H9 (cell line): ENCODE data around the gene RIMKLA. TPM values are rescaled to one million over a fixed set of nuclear protein-coding genes. Genes with fewer than 3 reads are reported as not detected.

Source experiments
- DNase-seq: peaks from one replicate; pipeline ENCODE4 v3.0.0-alpha.2; 2017
- H2AFZ ChIP-seq: one replicate; pipeline ENCODE4 v1.6.1; 2013; ENCODE audit warnings: mild to moderate bottlenecking, low read length, control low read depth, moderate library complexity
- H2AK5ac ChIP-seq: 2 replicates; pipeline ENCODE4 v1.6.1; 2013; ENCODE audit warnings: low read length, control low read depth, mixed read lengths; ENCODE audit not compliant: insufficient read length
- H2BK120ac ChIP-seq: one replicate; pipeline ENCODE4 v1.6.1; 2013; ENCODE audit warnings: low read depth, mild to moderate bottlenecking, low read length, control low read depth, inconsistent platforms; ENCODE audit not compliant: poor library complexity, severe bottlenecking
- H2BK12ac ChIP-seq: 2 replicates; pipeline ENCODE4 v1.6.1; 2013; ENCODE audit warnings: low read length, control low read depth, mixed read lengths, low read depth; ENCODE audit not compliant: insufficient read length
- H2BK15ac ChIP-seq: 2 replicates; pipeline ENCODE4 v1.6.1; 2013; ENCODE audit warnings: low read depth, low read length, control low read depth
- H2BK20ac ChIP-seq: one replicate; pipeline ENCODE4 v1.6.1; 2013; ENCODE audit warnings: low read depth, mild to moderate bottlenecking, low read length, control low read depth, inconsistent platforms; ENCODE audit not compliant: poor library complexity, severe bottlenecking
- H2BK5ac ChIP-seq: 2 replicates; pipeline ENCODE4 v1.6.1; 2013; ENCODE audit warnings: low read length, control low read depth, mixed read lengths; ENCODE audit not compliant: insufficient read length
- H3K14ac ChIP-seq: 2 replicates; pipeline ENCODE4 v1.6.1; 2013; ENCODE audit warnings: low read length, control low read depth; ENCODE audit not compliant: insufficient read depth
- H3K18ac ChIP-seq: 2 replicates; pipeline ENCODE4 v1.6.1; 2013; ENCODE audit warnings: low read depth, mild to moderate bottlenecking, mixed read lengths, low read length, control low read depth; ENCODE audit not compliant: insufficient read length
- H3K23ac ChIP-seq: 2 replicates; pipeline ENCODE4 v1.6.1; 2013; ENCODE audit warnings: low read length, control low read depth, mixed read lengths, low read depth; ENCODE audit not compliant: insufficient read length
- H3K23me2 ChIP-seq: 2 replicates; pipeline ENCODE4 v1.6.1; 2013; ENCODE audit warnings: low read depth, mild to moderate bottlenecking, mixed read lengths, low read length, control low read depth; ENCODE audit not compliant: insufficient read length, poor library complexity, severe bottlenecking
- H3K27ac ChIP-seq: 2 replicates; pipeline ENCODE4 v1.5.1; 2013; ENCODE audit warnings: low read length, control low read depth, mixed read lengths, low read depth; ENCODE audit not compliant: insufficient read length
- H3K27me3 ChIP-seq: 2 replicates; pipeline ENCODE4 v1.6.1; 2013; ENCODE audit warnings: low read length, control low read depth, inconsistent platforms; ENCODE audit not compliant: insufficient read depth
- H3K4ac ChIP-seq: 2 replicates; pipeline ENCODE4 v1.6.1; 2013; ENCODE audit warnings: low read depth, mild to moderate bottlenecking, control low read depth, inconsistent platforms, low read length, moderate library complexity
- H3K4me1 ChIP-seq: 2 replicates; pipeline ENCODE4 v1.6.1; 2013; ENCODE audit warnings: low read length, control low read depth, inconsistent platforms; ENCODE audit not compliant: insufficient read depth
- H3K4me2 ChIP-seq: 2 replicates; pipeline ENCODE4 v1.6.1; 2013; ENCODE audit warnings: low read length, control low read depth, mixed read lengths; ENCODE audit not compliant: insufficient read length, insufficient read depth
- H3K56ac ChIP-seq: 2 replicates; pipeline ENCODE4 v1.6.1; 2013; ENCODE audit warnings: low read depth, mild to moderate bottlenecking, mixed read lengths, low read length, control low read depth; ENCODE audit not compliant: insufficient read length
- H3K79me1 ChIP-seq: 2 replicates; pipeline ENCODE4 v1.6.1; 2013; ENCODE audit warnings: low read depth, mild to moderate bottlenecking, moderate library complexity, low read length, control low read depth, inconsistent platforms; ENCODE audit not compliant: insufficient read depth, poor library complexity, severe bottlenecking
- H3K79me2 ChIP-seq: 2 replicates; pipeline ENCODE4 v1.6.1; 2013; ENCODE audit warnings: low read length, control low read depth, inconsistent platforms; ENCODE audit not compliant: insufficient read depth
- H3K9ac ChIP-seq: 2 replicates; pipeline ENCODE4 v1.6.1; 2013; ENCODE audit warnings: low read length, control low read depth, mixed read lengths; ENCODE audit not compliant: insufficient read length; ENCODE audit errors: extremely low read depth
- H3K9me3 ChIP-seq: one replicate; pipeline ENCODE4 v1.6.1; 2013; ENCODE audit warnings: low read depth, low read length, inconsistent platforms; ENCODE audit not compliant: control insufficient read depth
- H3T11ph ChIP-seq: one replicate; pipeline ENCODE4 v1.6.1; 2013; ENCODE audit warnings: mild to moderate bottlenecking, low read length, control low read depth, inconsistent platforms
- H4K20me1 ChIP-seq: one replicate; pipeline ENCODE4 v1.6.1; 2013; ENCODE audit not compliant: control insufficient read depth, insufficient read length, insufficient read depth
- H4K5ac ChIP-seq: 2 replicates; pipeline ENCODE4 v1.6.1; 2013; ENCODE audit warnings: low read depth, mild to moderate bottlenecking, mixed read lengths, low read length, control low read depth; ENCODE audit not compliant: insufficient read length
- H4K8ac ChIP-seq: replicated peaks from 2 replicates; pipeline ENCODE4 v1.6.1; 2013; ENCODE audit warnings: low read length, control low read depth, mixed read lengths, low read depth; ENCODE audit not compliant: insufficient read length
- H4K91ac ChIP-seq: 2 replicates; pipeline ENCODE4 v1.6.1; 2013; ENCODE audit warnings: low read depth, mild to moderate bottlenecking, moderate library complexity, mixed read lengths, low read length, control low read depth; ENCODE audit not compliant: insufficient read length
- H3K27ac Mint-ChIP-seq, 3 experiments: 2 replicates in 2 of 3; 3 replicates in 1 of 3; pipeline ENCODE4 v1.8.0; 2020 to 2021; ENCODE audit warnings: mixed read lengths in 3 of 3, mild to moderate bottlenecking in 1 of 3, moderate library complexity in 1 of 3
- H3K27me3 Mint-ChIP-seq: 2 replicates; pipeline ENCODE4 v1.8.0; 2021; ENCODE audit warnings: low read depth, mild to moderate bottlenecking, moderate library complexity, mixed read lengths
- H3K36me3 Mint-ChIP-seq, 3 experiments: 2 replicates in 2 of 3; 3 replicates in 1 of 3; pipeline ENCODE4 v1.8.0; 2020 to 2021; ENCODE audit warnings: low read depth in 3 of 3, mixed read lengths in 3 of 3; ENCODE audit not compliant: insufficient read depth in 1 of 3
- H3K4me1 Mint-ChIP-seq, 2 experiments: 2 replicates each; pipeline ENCODE4 v1.8.0; 2020; ENCODE audit warnings: mixed read lengths in 2 of 2
- H3K4me3 Mint-ChIP-seq, 2 experiments: 2 replicates in 1 of 2; 3 replicates in 1 of 2; pipeline ENCODE4 v1.8.0; 2020 to 2021; ENCODE audit warnings: mild to moderate bottlenecking in 2 of 2, mixed read lengths in 2 of 2, moderate library complexity in 1 of 2
- H3K9me3 Mint-ChIP-seq, 2 experiments: 2 replicates in 1 of 2; 3 replicates in 1 of 2; pipeline ENCODE4 v1.8.0; 2020; ENCODE audit warnings: mild to moderate bottlenecking in 2 of 2, mixed read lengths in 2 of 2, moderate library complexity in 1 of 2
- CTCF ChIP-seq: fragments of 200-600 bp; sonication (generic); conservative IDR thresholded peaks from 3 replicates; pipeline ENCODE4 v1.8.0; 2021; ENCODE audit warnings: antibody characterized with exemption, mild to moderate bottlenecking
- WGBS: extraction: QIAGEN DNeasy Blood & Tissue Kit; methylation state at CpG from one replicate; pipeline ENCODE4 v1.1.7; 2013; ENCODE audit warnings: missing lambda C conversion rate, low lambda C conversion rate, mixed read lengths; ENCODE audit not compliant: insufficient read length; ENCODE audit errors: extremely low coverage; 5-methylcytosine and 5-hydroxymethylcytosine counted together
- total RNA-seq: library from RNA; stranded (reverse); gene quantifications from 2 replicates; pipeline ENCODE4 v1.2.1, GENCODE V29; 2021

The RIMKLA gene
- total RNA-seq, 1 experiment from 2014 or later = 4.7 TPM

DNA sequence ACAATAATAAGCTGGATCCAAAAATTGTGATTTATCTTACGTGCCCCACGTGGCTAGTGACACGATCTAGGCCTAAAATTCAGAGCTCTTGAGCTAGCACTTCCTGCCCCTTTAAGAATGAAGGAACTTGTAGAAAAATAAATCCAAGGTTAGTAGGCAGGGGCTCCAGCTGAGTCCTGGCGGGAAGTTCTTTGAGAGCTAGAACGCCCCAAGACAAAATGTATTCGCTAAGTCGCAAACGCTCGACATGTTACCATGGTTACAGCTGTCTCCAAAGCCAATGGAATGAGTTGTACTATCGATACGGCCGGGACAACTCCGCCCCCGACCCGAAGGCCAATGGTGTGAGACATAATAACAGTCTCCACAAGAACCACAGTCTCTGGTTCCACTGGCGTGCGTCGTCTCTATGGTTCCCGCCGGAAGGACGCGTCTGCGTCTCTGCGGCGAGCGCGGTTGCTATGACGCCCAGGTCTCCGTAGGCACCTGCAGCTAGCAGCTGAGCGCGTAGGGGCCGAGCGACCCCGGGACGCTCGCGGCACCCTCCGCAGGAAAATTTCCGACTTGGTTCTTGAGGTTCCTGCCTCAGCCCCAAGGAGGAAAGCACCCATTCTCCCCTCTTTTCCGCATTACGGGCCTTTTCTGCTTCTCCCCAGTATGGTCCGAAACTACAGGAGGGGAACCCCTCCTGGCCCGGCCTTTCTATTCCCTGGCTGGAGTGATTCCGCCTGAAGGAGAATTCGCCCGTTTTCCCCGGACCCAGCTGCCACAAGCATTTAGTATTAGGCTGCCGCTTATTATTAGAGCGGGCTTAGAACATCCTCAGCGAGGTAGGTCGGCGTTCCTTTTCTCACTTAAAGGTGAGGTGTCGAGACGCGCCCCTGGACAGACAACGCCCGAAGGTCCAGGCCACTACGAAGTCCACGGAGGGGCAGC lies 82.5 kb downstream of the RIMKLA start, which contains the start of gene CCDC30:
CCDC30 (plus strand) TSS at position 459 of the 936 bp plus-strand sequence. CDS start 17,266 bp downstream, outside the sequence.
- H3K9me3 ChIP-seq = no peaks in the 10 kb centered on the region
- no peak within 1 kb of the TSS for H4K8ac ChIP-seq
- WGBS = no CpG with 5 or more reads among the region's 59 CpGs
- no peak within 1 kb of the TSS for H3K9ac ChIP-seq
- H3K14ac ChIP-seq = peak within 1 kb of the TSS; percentile 31; the same call in 1 of the 2 replicates
- no peaks in the 10 kb centered on the region for H4K20me1 ChIP-seq
- Mint-ChIP-seq H3K27ac (peak within 1 kb of the TSS; percentile 88 to 95 (median 92); a peak in 6 of 7 replicates), H3K4me3 (peak within 1 kb of the TSS; percentile 80 to 87), H3K4me1 (peaks cover 15% of the 10 kb centered on the region in 2 experiments), H3K9me3 (no peaks in the 10 kb centered on the region), H3K36me3 (peaks cover 4 to 20% (median 14%) of the 10 kb centered on the region in 3 experiments; a peak in 6 of 7 replicates), H3K27me3 (peaks cover 2% of the 10 kb centered on the region; the same call in 1 of the 2 replicates)
- H3K4ac ChIP-seq = no peak within 1 kb of the TSS
- H2BK15ac ChIP-seq = no peak within 1 kb of the TSS
- H2BK120ac ChIP-seq = no peak within 1 kb of the TSS
- H3K18ac ChIP-seq = no peak within 1 kb of the TSS
- H3K27me3 ChIP-seq = no peaks in the 10 kb centered on the region
- no peak within 1 kb of the TSS for H2AK5ac ChIP-seq
- H2BK12ac ChIP-seq = no peak within 1 kb of the TSS
- TF ChIP-seq CTCF = no peak
- H2BK5ac ChIP-seq = no peak within 1 kb of the TSS
- no peak within 1 kb of the TSS for H3K27ac ChIP-seq
- peak; percentile 99 for DNase-seq
- no peak within 1 kb of the TSS for H4K91ac ChIP-seq
- no peak within 1 kb of the TSS for H3K23ac ChIP-seq
- no peak within 1 kb of the TSS for H3T11ph ChIP-seq
- no peaks in the 10 kb centered on the region for H3K79me2 ChIP-seq
- no peak within 1 kb of the TSS for H3K56ac ChIP-seq
- no peak within 1 kb of the TSS for H4K5ac ChIP-seq
- peaks cover 6% of the 10 kb centered on the region for H3K23me2 ChIP-seq
- H3K79me1 ChIP-seq = no peaks in the 10 kb centered on the region
- peak within 1 kb of the TSS; percentile 32 for H2AFZ ChIP-seq
- H2BK20ac ChIP-seq = no peak within 1 kb of the TSS
- H3K4me2 ChIP-seq = peak within 1 kb of the TSS; percentile 73
- no peaks in the 10 kb centered on the region for H3K4me1 ChIP-seq
